K562 (cell line): ENCODE results near the gene STAG2. TPM values are rescaled to one million over a fixed set of nuclear protein-coding genes. Genes with fewer than 3 reads are reported as not detected.

Experiments used
- ATAC-seq: fragments of 200-7000 bp; cut with Tn5 transposase; 3 replicates; pipeline ENCODE4 v1.9.1; 2020; ENCODE audit warnings: moderate library complexity
- BruUV-seq: library from RNA; stranded (reverse); fragments of 400-500 nt; replicated peaks from 2 replicates; lab custom pipeline; 2021; lab: Mats Ljungman, UMichigan
- CTCF ChIA-PET: fragments of 300-600 bp; formaldehyde crosslinking; extraction: SDS; loops from one replicate; lab custom pipeline; 2021; ENCODE audit warnings: low intra/inter-chr PET ratio; lab: Yijun Ruan, JAX
- POLR2A ChIA-PET: fragments of 300-600, 350-650 bp; sonication (Branson Sonifier 250); formaldehyde crosslinking; extraction: SDS; loops from one replicate; lab custom pipeline; 2021; ENCODE audit warnings: antibody characterized with exemption, inconsistent platforms; lab: Yijun Ruan, JAX
- DNase-seq, 4 experiments: peaks; one replicate each; pipeline versions ENCODE4 v3.0.0 to v3.0.0-alpha.2; 2011 to 2018; ENCODE audit warnings: low spot score in 3 of 4, mixed read lengths in 3 of 4; ENCODE audit errors: extremely low read depth in 1 of 4
- FAIRE-seq: peaks from 2 replicates; lab custom pipeline; 2011; peaks lifted over from hg19 to GRCh38; lab: Jason Lieb, UNC
- H2AFZ ChIP-seq: 2 replicates; pipeline ENCODE4 v1.6.0; 2011; ENCODE audit warnings: low read depth, low read length, control low read depth, inconsistent platforms
- H3K27ac ChIP-seq: fragments of 200-600 bp; 3 replicates; pipeline ENCODE4 v1.8.0; 2011; ENCODE audit warnings: low read depth, mild to moderate bottlenecking, control low read depth, inconsistent platforms, low read length, moderate library complexity, mixed read lengths; ENCODE audit errors: extremely low read depth
- H3K27me3 ChIP-seq, 2 experiments: fragments of 300-600 bp in 1 of 2; 2 replicates in 1 of 2; 3 replicates in 1 of 2; pipeline versions ENCODE4 v1.6.0 to v1.8.0; 2011; ENCODE audit warnings: inconsistent platforms in 2 of 2, low read length in 2 of 2, mild to moderate bottlenecking in 1 of 2, mixed read lengths in 1 of 2, moderate library complexity in 1 of 2; ENCODE audit not compliant: control insufficient read depth in 2 of 2, insufficient read depth in 2 of 2
- H3K36me3 ChIP-seq: fragments of 300-600 bp; 3 replicates; pipeline ENCODE4 v1.8.0; 2011; ENCODE audit warnings: mild to moderate bottlenecking, low read length, inconsistent platforms; ENCODE audit not compliant: control insufficient read depth, insufficient read depth
- H3K4me1 ChIP-seq, 2 experiments: fragments of 200-600 bp in 1 of 2; replicated peaks in 1 of 2; 2 replicates in 1 of 2; 3 replicates in 1 of 2; pipeline versions ENCODE4 v1.5.1 to v1.8.0; 2011; ENCODE audit warnings: inconsistent platforms in 2 of 2, low read length in 2 of 2, mild to moderate bottlenecking in 1 of 2, mixed read lengths in 1 of 2, moderate library complexity in 1 of 2; ENCODE audit not compliant: control insufficient read depth in 2 of 2, insufficient read depth in 2 of 2
- H3K4me2 ChIP-seq: 2 replicates; pipeline ENCODE4 v1.6.1; 2011; ENCODE audit warnings: low read length, control low read depth, inconsistent platforms, mixed read lengths; ENCODE audit not compliant: insufficient read depth
- H3K4me3 ChIP-seq: fragments of 200-600 bp; sonication (generic), shearing (Covaris generic); 2 replicates; pipeline ENCODE4 v1.5.1; 2016; ENCODE audit warnings: control low read depth, inconsistent platforms
- H3K79me2 ChIP-seq: fragments of 200-600 bp; 3 replicates; pipeline ENCODE4 v1.8.0; 2011; ENCODE audit warnings: low read length, inconsistent platforms; ENCODE audit not compliant: control insufficient read depth, insufficient read depth
- H3K9ac ChIP-seq, 2 experiments: 2 replicates each; pipeline versions ENCODE4 v1.6.0 to v1.6.1; 2011; ENCODE audit warnings: low read depth in 2 of 2, low read length in 2 of 2, control low read depth in 1 of 2, inconsistent platforms in 1 of 2, mild to moderate bottlenecking in 1 of 2, mixed read lengths in 1 of 2; ENCODE audit not compliant: insufficient read depth in 1 of 2
- H3K9me1 ChIP-seq: one replicate; pipeline ENCODE4 v1.6.0; 2011; ENCODE audit warnings: inconsistent platforms, mild to moderate bottlenecking, low read length, moderate library complexity; ENCODE audit not compliant: control insufficient read depth, insufficient read depth
- H3K9me3 ChIP-seq: replicated peaks from 2 replicates; pipeline ENCODE4 v1.5.1; 2011; ENCODE audit warnings: low read depth, low read length, inconsistent platforms; ENCODE audit not compliant: control insufficient read depth, insufficient read depth
- H4K20me1 ChIP-seq: replicated peaks from 2 replicates; pipeline ENCODE4 v1.6.1; 2011; ENCODE audit warnings: low read length, inconsistent platforms, mixed read lengths; ENCODE audit not compliant: control insufficient read depth, insufficient read depth
- ADNP ChIP-seq: fragments of 200-800 bp; sonication (Bioruptor generic); IDR thresholded peaks from 2 replicates; pipeline ENCODE4 v1.6.1; 2016; ENCODE audit warnings: missing genetic modification characterization, missing compliant biosample characterization
- C11orf30 ChIP-seq: fragments of 450-650 bp; IDR thresholded peaks from 2 replicates; pipeline ENCODE4 v1.6.1; 2016; ENCODE audit warnings: low read depth, mild to moderate bottlenecking
- FOS ChIP-seq: IDR thresholded peaks from 3 replicates; pipeline ENCODE4 v1.6.1; 2011; ENCODE audit not compliant: insufficient read length; ENCODE audit errors: extremely low read depth
- MGA ChIP-seq: fragments of 450-650 bp; IDR thresholded peaks from 2 replicates; pipeline ENCODE4 v1.6.1; 2016; ENCODE audit warnings: mild to moderate bottlenecking, moderate library complexity
- PRDM10 ChIP-seq: fragments of 450-650 bp; IDR thresholded peaks from 2 replicates; pipeline ENCODE4 v1.6.1; 2018; ENCODE audit not compliant: partially characterized antibody
- TAF9B ChIP-seq: fragments of 450-650 bp; IDR thresholded peaks from 2 replicates; pipeline ENCODE4 v1.6.1; 2018; ENCODE audit warnings: mild to moderate bottlenecking; ENCODE audit not compliant: partially characterized antibody
- WGBS: fragments of 100-300 bp; shearing (Covaris generic); methylation state at CpG from one replicate; pipeline ENCODE4 v1.1.6; 2016; ENCODE audit warnings: low coverage, mixed read lengths; ENCODE audit not compliant: insufficient coverage; ENCODE audit errors: missing lambda C conversion rate; 5-methylcytosine and 5-hydroxymethylcytosine counted together
- in situ Hi-C: fragments of 300-500 bp; cut with MboI; formaldehyde crosslinking; loops from 4 replicates; pipeline ENCODE4 v1.15.0; 2018; ENCODE audit warnings: inconsistent platforms, mixed read lengths
- intact Hi-C: fragments of 100-400 bp; cut with micrococcal nuclease; formaldehyde crosslinking; loops from 2 replicates; pipeline ENCODE4 v1.14.2; 2022
- polyA plus RNA-seq, 8 experiments: library from polyadenylated mRNA; depleted of rRNA in 4 of 8; stranded (reverse) in 5 of 8; unstranded in 3 of 8; fragments of >200 nt; fragmentation: Nextera tagmentation in 2 of 8; fragmentation: Illumina TruSeq in 1 of 8; extraction: Ambion mirVana in 2 of 8; extraction: Trizol in 1 of 8; gene quantifications; 2 replicates each; pipeline versions ENCODE4 v1.2.1 to v1.2.3, GENCODE V29; 2011 to 2014; ENCODE audit warnings: inconsistent platforms in 1 of 8, missing spikeins in 1 of 8
- total RNA-seq, 7 experiments: library from RNA; depleted of rRNA in 6 of 7; stranded (reverse); fragments of >200 nt in 6 of 7; fragmentation: Illumina TruSeq in 2 of 7; extraction: Trizol in 2 of 7; gene quantifications; 2 replicates each; pipeline versions ENCODE4 v1.2.1 to v1.2.3, GENCODE V29; 2011 to 2021; ENCODE audit warnings: low replicate concordance in 1 of 7

Gene STAG2
- total and polyA plus RNA-seq, 9 of the 15 experiments (the other 6 are each of a cell fraction or from before 2014, with no cell fraction given) = 40.3 to 133 (median 90.1) TPM

- CTCF ChIA-PET = no interaction called here
- Histone ChIP-seq H2AFZ (no peak overlapping the region), H3K4me3 (no peak overlapping the region), H3K9ac (no peak overlapping the region), H3K9me3 (no peaks in the 10 kb centered on the region), H3K4me2 (no peak overlapping the region), H3K27me3 (no peaks in the 10 kb centered on the region), H4K20me1 (peaks cover 8% of the 10 kb centered on the region), H3K9me1 (no peaks in the 10 kb centered on the region), H3K27ac (no peak overlapping the region), H3K79me2 (peaks cover 96% of the 10 kb centered on the region), H3K4me1 (peaks cover 0 to 5% of the 10 kb centered on the region in 2 experiments; a peak in 2 of 5 replicates), H3K36me3 (peaks cover 7% of the 10 kb centered on the region; the same call in 2 of the 3 replicates)
- intact Hi-C loops = no loop called here
- ATAC-seq = peak; percentile 5; the same call in 1 of the 3 replicates
- POLR2A ChIA-PET = interaction anchor here (0.6 kb wide), 1 partner anchor 80 kb away, joined by 3 read pairs; no protein-coding TSS in a partner anchor
- in situ Hi-C loops = loop anchor here (5.0 kb wide), 1 partner anchor 136 kb away; no protein-coding TSS in a partner anchor
- WGBS = 36% methylated on average over 5 of the region's 5 CpGs
- FAIRE-seq = no peak
- DNase-seq = no peak
- BruUV-seq = no TSS peak
- TF ChIP-seq TAF9B = no peak
- TF ChIP-seq MGA = 0 out of 2 replicates have a peak, but pooled peaks have one; percentile 21
- no peak for TF ChIP-seq FOS
- no peak for TF ChIP-seq PRDM10
- TF ChIP-seq C11orf30 = no peak
- no peak for TF ChIP-seq ADNP (tag)
Observed at GRCh38 chrX:123968383-123969050, 7.0 kb downstream of the STAG2 start.
